HepG2 (cell line): ENCODE results near the gene POLDIP3. TPM values are rescaled to one million over a fixed set of nuclear protein-coding genes. Genes with fewer than 3 reads are reported as not detected.

Experiments used
- CREB1 ChIP-seq, 2 experiments: fragments of 450-650 bp in 1 of 2; IDR thresholded peaks; 2 replicates each; pipeline ENCODE4 v1.6.1; 2016 to 2017; ENCODE audit warnings: control low read depth in 1 of 2, mild to moderate bottlenecking in 1 of 2, missing compliant biosample characterization in 1 of 2, missing genetic modification characterization in 1 of 2
- KLF12 ChIP-seq: sonication (generic); formaldehyde crosslinking; IDR thresholded peaks from 2 replicates; pipeline ENCODE4 v1.4.0; 2020; ENCODE audit warnings: missing genetic modification reagents, borderline replicate concordance
- RFX5 ChIP-seq: IDR thresholded peaks from 2 replicates; pipeline ENCODE4 v1.6.1; 2011; ENCODE audit warnings: low read depth, low read length, improper control_type of control experiment
- TGIF2 ChIP-seq: IDR thresholded peaks from 2 replicates; pipeline ENCODE4 v1.6.1; 2016; ENCODE audit warnings: control low read depth, missing compliant biosample characterization
- ZNF670 ChIP-seq: sonication (generic); formaldehyde crosslinking; IDR thresholded peaks from 2 replicates; pipeline ENCODE4 v1.8.0; 2022; ENCODE audit warnings: mild to moderate bottlenecking, missing genetic modification reagents, borderline replicate concordance
- ZNF83 ChIP-seq: sonication (generic); formaldehyde crosslinking; IDR thresholded peaks from 2 replicates; pipeline ENCODE4 v1.4.0; 2020; ENCODE audit warnings: missing genetic modification reagents, mild to moderate bottlenecking, borderline replicate concordance
- ZNF878 ChIP-seq: sonication (generic); formaldehyde crosslinking; IDR thresholded peaks from 2 replicates; pipeline ENCODE4 v1.8.1; 2023; ENCODE audit warnings: mild to moderate bottlenecking, missing genetic modification reagents, moderate library complexity
- ZSCAN30 ChIP-seq: sonication (generic); formaldehyde crosslinking; IDR thresholded peaks from 2 replicates; pipeline ENCODE4 v1.5.0; 2020; ENCODE audit warnings: mild to moderate bottlenecking, missing genetic modification reagents
- polyA plus RNA-seq, 8 experiments: library from polyadenylated mRNA; depleted of rRNA in 3 of 8; stranded (reverse) in 7 of 8; unstranded in 1 of 8; fragments of >200 nt; fragmentation: Illumina TruSeq in 4 of 8; extraction: Trizol in 4 of 8; gene quantifications; 2 replicates each; pipeline versions ENCODE4 v1.2.1 to v1.2.3, GENCODE V29; 2011 to 2016; ENCODE audit warnings: low read depth in 4 of 8, missing spikeins in 1 of 8, mixed read lengths in 1 of 8; ENCODE audit not compliant: insufficient read depth in 1 of 8
- total RNA-seq, 5 experiments: library from RNA; depleted of rRNA; stranded (reverse); fragments of >200 nt; fragmentation: Illumina TruSeq; extraction: Trizol; gene quantifications; 2 replicates each; pipeline ENCODE4 v1.2.3, GENCODE V29; 2016; ENCODE audit warnings: low read depth in 1 of 5
- TF ChIP-seq, protein P1 (sequence below): sonication (generic); formaldehyde crosslinking; IDR thresholded peaks from 2 replicates; pipeline ENCODE4 v1.5.0; 2020; ENCODE audit warnings: mild to moderate bottlenecking, missing genetic modification reagents, borderline replicate concordance
- TF ChIP-seq, protein P2 (sequence below): IDR thresholded peaks from 2 replicates; pipeline ENCODE4 v1.6.1; 2018; ENCODE audit warnings: missing genetic modification reagents
- TF ChIP-seq, protein P3 (sequence below): sonication (generic); formaldehyde crosslinking; IDR thresholded peaks from 2 replicates; pipeline ENCODE4 v1.9.0; 2021; ENCODE audit warnings: missing genetic modification reagents, borderline replicate concordance
- TF ChIP-seq, protein P4 (sequence below): conservative IDR thresholded peaks from 2 replicates; pipeline ENCODE4 v1.6.1; 2018; ENCODE audit warnings: missing genetic modification reagents
- TF ChIP-seq, protein P5 (sequence below): sonication (generic); formaldehyde crosslinking; IDR thresholded peaks from 2 replicates; pipeline ENCODE4 v1.8.1; 2022; ENCODE audit warnings: mild to moderate bottlenecking, missing genetic modification reagents

The POLDIP3 gene
- total and polyA plus RNA-seq, 2 of the 13 experiments (the other 11 are each of a cell fraction or from before 2014, with no cell fraction given) = 45.8 to 47.4 TPM

DNA sequence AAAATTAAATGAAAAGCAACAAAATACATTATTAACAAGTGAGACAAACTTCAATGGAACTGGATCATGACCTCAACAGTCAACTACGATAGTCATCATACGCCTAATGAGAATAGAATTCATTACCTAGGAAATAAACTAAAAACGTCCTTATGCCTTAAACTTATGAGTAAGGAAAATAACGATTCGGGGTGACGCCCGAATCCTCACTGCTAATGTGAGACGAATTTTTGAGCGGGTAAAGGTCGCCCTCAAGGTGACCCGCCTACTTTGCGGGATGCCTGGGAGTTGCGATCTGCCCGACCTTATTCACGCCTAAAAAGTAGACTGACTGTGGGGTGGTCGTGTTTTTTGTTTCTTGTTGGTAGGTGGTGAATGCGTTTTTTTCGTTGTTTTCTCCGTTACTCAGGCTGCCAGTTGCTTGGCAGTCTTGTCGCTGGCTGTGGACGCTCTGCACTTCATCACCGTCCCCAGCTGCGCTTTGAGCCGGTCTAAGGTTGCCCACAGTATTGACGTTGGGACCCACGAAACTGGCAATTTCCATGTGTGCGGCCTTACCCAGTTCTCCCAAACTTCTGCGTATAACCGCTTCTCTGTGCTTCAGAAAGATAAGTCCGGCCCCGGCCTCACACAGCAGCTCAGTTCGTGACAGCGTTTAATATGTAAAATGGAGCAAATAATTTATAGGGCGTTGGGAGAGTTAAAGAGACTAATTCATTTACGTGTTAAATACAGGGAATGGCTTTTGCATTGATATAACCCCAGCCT lies 593 bp upstream of the POLDIP3 start (continued):
- TF ChIP-seq, protein P1, sequence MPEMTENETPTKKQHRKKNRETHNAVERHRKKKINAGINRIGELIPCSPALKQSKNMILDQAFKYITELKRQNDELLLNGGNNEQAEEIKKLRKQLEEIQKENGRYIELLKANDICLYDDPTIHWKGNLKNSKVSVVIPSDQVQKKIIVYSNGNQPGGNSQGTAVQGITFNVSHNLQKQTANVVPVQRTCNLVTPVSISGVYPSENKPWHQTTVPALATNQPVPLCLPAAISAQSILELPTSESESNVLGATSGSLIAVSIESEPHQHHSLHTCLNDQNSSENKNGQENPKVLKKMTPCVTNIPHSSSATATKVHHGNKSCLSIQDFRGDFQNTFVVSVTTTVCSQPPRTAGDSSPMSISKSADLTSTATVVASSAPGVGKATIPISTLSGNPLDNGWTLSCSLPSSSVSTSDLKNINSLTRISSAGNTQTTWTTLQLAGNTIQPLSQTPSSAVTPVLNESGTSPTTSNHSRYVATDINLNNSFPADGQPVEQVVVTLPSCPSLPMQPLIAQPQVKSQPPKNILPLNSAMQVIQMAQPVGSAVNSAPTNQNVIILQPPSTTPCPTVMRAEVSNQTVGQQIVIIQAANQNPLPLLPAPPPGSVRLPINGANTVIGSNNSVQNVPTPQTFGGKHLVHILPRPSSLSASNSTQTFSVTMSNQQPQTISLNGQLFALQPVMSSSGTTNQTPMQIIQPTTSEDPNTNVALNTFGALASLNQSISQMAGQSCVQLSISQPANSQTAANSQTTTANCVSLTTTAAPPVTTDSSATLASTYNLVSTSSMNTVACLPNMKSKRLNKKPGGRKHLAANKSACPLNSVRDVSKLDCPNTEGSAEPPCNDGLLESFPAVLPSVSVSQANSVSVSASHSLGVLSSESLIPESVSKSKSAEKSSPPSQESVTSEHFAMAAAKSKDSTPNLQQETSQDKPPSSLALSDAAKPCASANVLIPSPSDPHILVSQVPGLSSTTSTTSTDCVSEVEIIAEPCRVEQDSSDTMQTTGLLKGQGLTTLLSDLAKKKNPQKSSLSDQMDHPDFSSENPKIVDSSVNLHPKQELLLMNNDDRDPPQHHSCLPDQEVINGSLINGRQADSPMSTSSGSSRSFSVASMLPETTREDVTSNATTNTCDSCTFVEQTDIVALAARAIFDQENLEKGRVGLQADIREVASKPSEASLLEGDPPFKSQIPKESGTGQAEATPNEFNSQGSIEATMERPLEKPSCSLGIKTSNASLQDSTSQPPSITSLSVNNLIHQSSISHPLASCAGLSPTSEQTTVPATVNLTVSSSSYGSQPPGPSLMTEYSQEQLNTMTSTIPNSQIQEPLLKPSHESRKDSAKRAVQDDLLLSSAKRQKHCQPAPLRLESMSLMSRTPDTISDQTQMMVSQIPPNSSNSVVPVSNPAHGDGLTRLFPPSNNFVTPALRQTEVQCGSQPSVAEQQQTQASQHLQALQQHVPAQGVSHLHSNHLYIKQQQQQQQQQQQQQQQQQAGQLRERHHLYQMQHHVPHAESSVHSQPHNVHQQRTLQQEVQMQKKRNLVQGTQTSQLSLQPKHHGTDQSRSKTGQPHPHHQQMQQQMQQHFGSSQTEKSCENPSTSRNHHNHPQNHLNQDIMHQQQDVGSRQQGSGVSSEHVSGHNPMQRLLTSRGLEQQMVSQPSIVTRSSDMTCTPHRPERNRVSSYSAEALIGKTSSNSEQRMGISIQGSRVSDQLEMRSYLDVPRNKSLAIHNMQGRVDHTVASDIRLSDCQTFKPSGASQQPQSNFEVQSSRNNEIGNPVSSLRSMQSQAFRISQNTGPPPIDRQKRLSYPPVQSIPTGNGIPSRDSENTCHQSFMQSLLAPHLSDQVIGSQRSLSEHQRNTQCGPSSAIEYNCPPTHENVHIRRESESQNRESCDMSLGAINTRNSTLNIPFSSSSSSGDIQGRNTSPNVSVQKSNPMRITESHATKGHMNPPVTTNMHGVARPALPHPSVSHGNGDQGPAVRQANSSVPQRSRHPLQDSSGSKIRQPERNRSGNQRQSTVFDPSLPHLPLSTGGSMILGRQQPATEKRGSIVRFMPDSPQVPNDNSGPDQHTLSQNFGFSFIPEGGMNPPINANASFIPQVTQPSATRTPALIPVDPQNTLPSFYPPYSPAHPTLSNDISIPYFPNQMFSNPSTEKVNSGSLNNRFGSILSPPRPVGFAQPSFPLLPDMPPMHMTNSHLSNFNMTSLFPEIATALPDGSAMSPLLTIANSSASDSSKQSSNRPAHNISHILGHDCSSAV (CRISPR knock-in tag) = no peak
- no peak for TF ChIP-seq ZSCAN30
- TF ChIP-seq ZNF83 (CRISPR knock-in tag) = no peak
- peak; percentile 68; the same call in 1 of the 2 replicates for TF ChIP-seq TGIF2 (CRISPR knock-in tag)
- peak; percentile 47; the same call in 1 of the 2 replicates for TF ChIP-seq RFX5
- TF ChIP-seq, protein P2, sequence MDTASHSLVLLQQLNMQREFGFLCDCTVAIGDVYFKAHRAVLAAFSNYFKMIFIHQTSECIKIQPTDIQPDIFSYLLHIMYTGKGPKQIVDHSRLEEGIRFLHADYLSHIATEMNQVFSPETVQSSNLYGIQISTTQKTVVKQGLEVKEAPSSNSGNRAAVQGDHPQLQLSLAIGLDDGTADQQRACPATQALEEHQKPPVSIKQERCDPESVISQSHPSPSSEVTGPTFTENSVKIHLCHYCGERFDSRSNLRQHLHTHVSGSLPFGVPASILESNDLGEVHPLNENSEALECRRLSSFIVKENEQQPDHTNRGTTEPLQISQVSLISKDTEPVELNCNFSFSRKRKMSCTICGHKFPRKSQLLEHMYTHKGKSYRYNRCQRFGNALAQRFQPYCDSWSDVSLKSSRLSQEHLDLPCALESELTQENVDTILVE (CRISPR knock-in tag) = peak; percentile 95
- TF ChIP-seq CREB1 (IDR thresholded peaks at IDR 0.05) = no peak
- TF ChIP-seq CREB1 (CRISPR knock-in tag; IDR thresholded peaks at IDR 0.05) = peak; percentile 83
- peak; percentile 92; the same call in 1 of the 2 replicates for TF ChIP-seq ZNF670
- TF ChIP-seq, protein P3, sequence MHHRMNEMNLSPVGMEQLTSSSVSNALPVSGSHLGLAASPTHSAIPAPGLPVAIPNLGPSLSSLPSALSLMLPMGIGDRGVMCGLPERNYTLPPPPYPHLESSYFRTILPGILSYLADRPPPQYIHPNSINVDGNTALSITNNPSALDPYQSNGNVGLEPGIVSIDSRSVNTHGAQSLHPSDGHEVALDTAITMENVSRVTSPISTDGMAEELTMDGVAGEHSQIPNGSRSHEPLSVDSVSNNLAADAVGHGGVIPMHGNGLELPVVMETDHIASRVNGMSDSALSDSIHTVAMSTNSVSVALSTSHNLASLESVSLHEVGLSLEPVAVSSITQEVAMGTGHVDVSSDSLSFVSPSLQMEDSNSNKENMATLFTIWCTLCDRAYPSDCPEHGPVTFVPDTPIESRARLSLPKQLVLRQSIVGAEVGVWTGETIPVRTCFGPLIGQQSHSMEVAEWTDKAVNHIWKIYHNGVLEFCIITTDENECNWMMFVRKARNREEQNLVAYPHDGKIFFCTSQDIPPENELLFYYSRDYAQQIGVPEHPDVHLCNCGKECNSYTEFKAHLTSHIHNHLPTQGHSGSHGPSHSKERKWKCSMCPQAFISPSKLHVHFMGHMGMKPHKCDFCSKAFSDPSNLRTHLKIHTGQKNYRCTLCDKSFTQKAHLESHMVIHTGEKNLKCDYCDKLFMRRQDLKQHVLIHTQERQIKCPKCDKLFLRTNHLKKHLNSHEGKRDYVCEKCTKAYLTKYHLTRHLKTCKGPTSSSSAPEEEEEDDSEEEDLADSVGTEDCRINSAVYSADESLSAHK (CRISPR knock-in tag) = peak; percentile 95; the same call in 1 of the 2 replicates
- no peak for TF ChIP-seq KLF12 (CRISPR knock-in tag)
- TF ChIP-seq, protein P4, sequence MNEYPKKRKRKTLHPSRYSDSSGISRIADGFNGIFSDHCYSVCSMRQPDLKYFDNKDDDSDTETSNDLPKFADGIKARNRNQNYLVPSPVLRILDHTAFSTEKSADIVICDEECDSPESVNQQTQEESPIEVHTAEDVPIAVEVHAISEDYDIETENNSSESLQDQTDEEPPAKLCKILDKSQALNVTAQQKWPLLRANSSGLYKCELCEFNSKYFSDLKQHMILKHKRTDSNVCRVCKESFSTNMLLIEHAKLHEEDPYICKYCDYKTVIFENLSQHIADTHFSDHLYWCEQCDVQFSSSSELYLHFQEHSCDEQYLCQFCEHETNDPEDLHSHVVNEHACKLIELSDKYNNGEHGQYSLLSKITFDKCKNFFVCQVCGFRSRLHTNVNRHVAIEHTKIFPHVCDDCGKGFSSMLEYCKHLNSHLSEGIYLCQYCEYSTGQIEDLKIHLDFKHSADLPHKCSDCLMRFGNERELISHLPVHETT (CRISPR knock-in tag) = peak; percentile 32; the same call in 1 of the 2 replicates
- TF ChIP-seq, protein P5, sequence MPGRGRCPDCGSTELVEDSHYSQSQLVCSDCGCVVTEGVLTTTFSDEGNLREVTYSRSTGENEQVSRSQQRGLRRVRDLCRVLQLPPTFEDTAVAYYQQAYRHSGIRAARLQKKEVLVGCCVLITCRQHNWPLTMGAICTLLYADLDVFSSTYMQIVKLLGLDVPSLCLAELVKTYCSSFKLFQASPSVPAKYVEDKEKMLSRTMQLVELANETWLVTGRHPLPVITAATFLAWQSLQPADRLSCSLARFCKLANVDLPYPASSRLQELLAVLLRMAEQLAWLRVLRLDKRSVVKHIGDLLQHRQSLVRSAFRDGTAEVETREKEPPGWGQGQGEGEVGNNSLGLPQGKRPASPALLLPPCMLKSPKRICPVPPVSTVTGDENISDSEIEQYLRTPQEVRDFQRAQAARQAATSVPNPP (CRISPR knock-in tag) = peak; percentile 97
- TF ChIP-seq ZNF878 (CRISPR knock-in tag) = peak; percentile 92
